GM19438 (cell line): ENCODE results near the gene FJX1.
"Not testable (repeated sequence)": the region's sequence is repeated elsewhere in the genome, so short reads cannot be mapped to it uniquely, and the experiment has no call there.

Experiments used
- ATAC-seq: cut with Tn5 transposase; IDR thresholded peaks from one replicate; pipeline ENCODE4 v1.9.1; 2021; ENCODE audit warnings: low read depth; ENCODE audit not compliant: unreplicated experiment

FJX1 gene

DNA sequence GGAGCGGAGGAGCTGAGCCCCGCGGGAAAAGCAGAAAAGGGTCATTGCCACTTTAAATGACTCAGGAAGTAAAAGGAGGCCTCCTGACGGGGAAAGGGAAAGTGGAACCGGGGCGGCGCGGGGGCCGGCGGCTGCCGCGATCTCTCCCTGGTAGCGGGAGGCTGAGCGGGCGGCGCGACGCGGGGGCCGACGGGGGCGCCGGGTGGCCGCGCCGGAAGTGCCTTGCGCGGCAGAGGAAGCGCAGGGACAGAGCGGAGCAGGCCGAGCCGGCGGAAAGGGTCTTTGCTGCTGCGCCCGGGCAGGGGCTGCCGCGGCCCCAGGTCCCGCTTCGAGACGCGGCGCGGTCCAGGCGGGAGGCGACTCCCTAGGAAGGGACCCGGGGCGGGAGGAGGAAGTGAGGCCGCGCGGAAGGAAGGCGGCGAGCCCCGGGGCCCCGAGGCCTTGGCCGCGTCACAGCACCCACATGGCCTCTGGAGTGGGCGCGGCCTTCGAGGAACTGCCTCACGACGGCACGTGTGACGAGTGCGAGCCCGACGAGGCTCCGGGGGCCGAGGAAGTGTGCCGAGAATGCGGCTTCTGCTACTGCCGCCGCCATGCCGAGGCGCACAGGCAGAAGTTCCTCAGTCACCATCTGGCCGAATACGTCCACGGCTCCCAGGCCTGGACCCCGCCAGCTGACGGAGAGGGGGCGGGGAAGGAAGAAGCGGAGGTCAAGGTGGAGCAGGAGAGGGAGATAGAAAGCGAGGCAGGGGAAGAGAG lies 44.6 kb downstream of the FJX1 start, which contains the start of gene TRIM44:
TSS of gene TRIM44 (plus strand) at position 127 of the 759 bp plus-strand sequence. CDS start at position 464, 337 bp downstream.
- peak; percentile 90 for ATAC-seq

DNA sequence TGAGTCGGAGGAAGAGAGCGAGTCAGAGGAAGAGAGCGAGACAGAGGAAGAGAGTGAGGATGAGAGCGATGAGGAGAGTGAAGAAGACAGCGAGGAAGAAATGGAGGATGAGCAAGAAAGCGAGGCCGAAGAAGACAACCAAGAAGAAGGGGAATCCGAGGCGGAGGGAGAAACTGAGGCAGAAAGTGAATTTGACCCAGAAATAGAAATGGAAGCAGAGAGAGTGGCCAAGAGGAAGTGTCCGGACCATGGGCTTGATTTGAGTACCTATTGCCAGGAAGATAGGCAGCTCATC lies 45.1 kb downstream of the FJX1 start:
- ATAC-seq, result no peak

DNA sequence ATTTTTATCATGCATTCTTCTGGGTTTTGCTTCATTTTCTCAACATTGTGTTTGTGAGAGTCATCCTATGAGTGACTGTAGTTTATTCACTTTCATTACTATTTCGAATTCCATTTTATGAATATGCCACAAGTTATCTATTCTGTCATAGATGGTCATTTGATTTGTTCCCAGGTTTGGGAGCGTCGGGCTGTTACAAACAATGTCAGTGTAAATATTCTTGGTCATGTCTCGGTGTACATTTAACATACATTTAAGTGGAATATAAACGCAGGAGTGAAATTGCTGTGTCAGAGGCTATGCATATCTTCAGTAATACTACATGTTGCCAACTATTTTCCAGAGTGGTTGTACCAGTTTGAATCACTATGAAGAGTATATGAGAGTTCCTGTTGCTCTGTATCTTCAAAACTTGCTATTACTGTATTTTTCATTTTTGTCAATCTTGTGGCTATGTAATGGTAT lies 46.7 kb downstream of the FJX1 start:
- no peak for ATAC-seq

DNA sequence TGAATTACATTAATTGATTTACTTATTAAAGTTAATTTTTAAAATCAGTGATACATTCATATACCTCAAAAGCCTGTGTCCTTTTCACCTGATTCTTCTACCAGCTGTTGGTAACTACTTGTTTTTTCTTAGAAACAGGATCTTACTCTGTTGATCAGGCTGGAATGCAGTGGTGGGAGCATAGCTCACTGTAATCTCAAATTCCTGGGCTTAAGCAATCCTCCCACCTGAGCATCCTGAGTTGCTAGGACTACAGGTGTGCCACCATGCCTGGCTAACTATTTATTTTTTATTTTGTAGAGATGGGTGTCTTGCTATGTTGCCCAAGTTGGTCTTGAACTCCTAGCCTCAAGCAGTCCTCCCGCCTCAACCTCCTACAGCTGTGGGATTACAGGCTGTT lies 49.0 kb downstream of the FJX1 start:
- no peak for ATAC-seq

DNA sequence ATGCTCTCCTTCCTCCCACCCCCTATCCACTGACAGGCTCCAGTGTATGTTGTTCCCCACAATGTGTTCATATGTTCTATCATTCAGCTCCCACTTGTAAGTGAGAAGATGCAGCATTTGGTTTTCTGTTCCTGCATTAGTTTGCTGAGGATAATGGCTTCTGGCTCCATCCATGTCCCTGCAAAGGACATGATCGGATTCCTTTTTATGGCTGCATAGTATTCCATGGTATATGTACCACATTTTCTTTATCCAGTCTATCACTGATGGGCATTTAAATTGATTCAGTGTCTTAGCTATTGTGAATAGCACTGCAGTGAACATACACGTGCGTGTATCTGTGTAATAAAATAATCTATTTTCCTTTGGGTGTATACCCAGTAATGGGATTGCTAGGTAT lies 50.1 kb downstream of the FJX1 start:
- ATAC-seq, result not testable (repeated sequence)
